Prostate gland (tissue), 2 donors: Measurements from ENCODE around the gene FBXW12. TPM values are rescaled to one million over a fixed set of nuclear protein-coding genes. Genes with fewer than 3 reads are reported as not detected.
"Not testable (repeated sequence)": the region's sequence is repeated elsewhere in the genome, so short reads cannot be mapped to it uniquely, and the experiment has no call there.

Experiments used
- DNase-seq: peaks from one replicate; pipeline ENCODE4 v3.0.0-alpha.2; 2019; ENCODE audit warnings: low spot score
- H3K27ac ChIP-seq, 2 donors: fragments of 200-600 bp; sonication (generic); 2 replicates each; pipeline ENCODE4 v1.5.1; 2017 to 2019
- H3K27me3 ChIP-seq: fragments of 200-600 bp; sonication (generic); replicated peaks from 2 replicates; pipeline ENCODE4 v1.5.1; 2019; ENCODE audit not compliant: insufficient read depth
- H3K36me3 ChIP-seq, 2 donors: fragments of 200-600 bp; sonication (generic); 1 replicate in 1 of 2; 2 replicates in 1 of 2; pipeline versions ENCODE4 v1.5.1 to v1.8.1; 2017 to 2019
- H3K4me1 ChIP-seq: fragments of 200-600 bp; sonication (generic); replicated peaks from 2 replicates; pipeline ENCODE4 v1.5.1; 2019
- H3K4me3 ChIP-seq, 2 donors: fragments of 200-600 bp; sonication (generic); 2 replicates each; pipeline ENCODE4 v1.5.1; 2017 to 2019
- H3K9me3 ChIP-seq: fragments of 200-600 bp; sonication (generic); 2 replicates; pipeline ENCODE4 v1.5.1; 2017
- POLR2A ChIP-seq: fragments of 450-650 bp; IDR thresholded peaks from one replicate; pipeline ENCODE4 v1.6.1; 2016; ENCODE audit warnings: antibody characterized with exemption, mild to moderate bottlenecking
- POLR2AphosphoS5 ChIP-seq: sonication (generic); formaldehyde crosslinking; IDR thresholded peaks from one replicate; pipeline ENCODE4 v1.6.1; 2017; ENCODE audit warnings: antibody characterized with exemption
- WGBS: methylation state at CpG from one replicate; pipeline ENCODE4 v1.1.5; 2018; 5-methylcytosine and 5-hydroxymethylcytosine counted together
- intact Hi-C: fragments of 100-400 bp; cut with DNase I; formaldehyde crosslinking; loops from one replicate; pipeline ENCODE4 v1.14.2; 2022
- total RNA-seq, 2 donors: library from RNA; depleted of rRNA; stranded (reverse); fragments of >200 nt; gene quantifications; one replicate each; pipeline ENCODE4 v1.1.0, GENCODE V29; 2016
- TF ChIP-seq, protein P1 (sequence below), 4 experiments: fragments of 200-600 bp in 2 of 4; fragments of 450-650 bp in 2 of 4; sonication (generic) in 2 of 4; IDR thresholded peaks; 1 replicate in 3 of 4; 2 replicates in 1 of 4; pipeline ENCODE4 v1.5.1; 2016 to 2019; ENCODE audit warnings: antibody characterized with exemption in 4 of 4, mild to moderate bottlenecking in 2 of 4, moderate library complexity in 2 of 4

The FBXW12 gene, protein sequence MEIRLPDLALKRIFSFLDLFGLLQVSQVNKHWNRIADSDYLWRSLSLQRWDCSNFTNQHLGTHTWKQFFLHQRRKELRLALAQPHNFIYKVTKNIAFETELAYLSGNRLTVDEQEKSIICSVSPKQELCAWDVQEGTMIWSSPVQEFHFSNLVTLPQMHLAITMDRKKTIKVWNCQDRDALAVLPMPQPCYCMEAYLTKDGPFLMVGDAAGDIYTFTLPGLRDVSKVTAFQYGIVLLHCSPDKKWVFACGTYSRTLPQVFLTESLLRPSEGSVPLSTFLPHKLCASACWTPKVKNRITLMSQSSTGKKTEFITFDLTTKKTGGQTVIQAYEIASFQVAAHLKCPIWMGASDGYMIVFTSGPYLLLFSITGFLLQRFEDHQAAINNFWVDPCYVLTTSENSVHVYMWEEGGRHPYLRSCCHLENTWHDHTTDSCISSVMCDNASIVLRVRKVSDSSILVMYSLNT
- under 1 TPM in 1 of 2 donors, not detected in 1; 0.68 TPM for total RNA-seq

DNA sequence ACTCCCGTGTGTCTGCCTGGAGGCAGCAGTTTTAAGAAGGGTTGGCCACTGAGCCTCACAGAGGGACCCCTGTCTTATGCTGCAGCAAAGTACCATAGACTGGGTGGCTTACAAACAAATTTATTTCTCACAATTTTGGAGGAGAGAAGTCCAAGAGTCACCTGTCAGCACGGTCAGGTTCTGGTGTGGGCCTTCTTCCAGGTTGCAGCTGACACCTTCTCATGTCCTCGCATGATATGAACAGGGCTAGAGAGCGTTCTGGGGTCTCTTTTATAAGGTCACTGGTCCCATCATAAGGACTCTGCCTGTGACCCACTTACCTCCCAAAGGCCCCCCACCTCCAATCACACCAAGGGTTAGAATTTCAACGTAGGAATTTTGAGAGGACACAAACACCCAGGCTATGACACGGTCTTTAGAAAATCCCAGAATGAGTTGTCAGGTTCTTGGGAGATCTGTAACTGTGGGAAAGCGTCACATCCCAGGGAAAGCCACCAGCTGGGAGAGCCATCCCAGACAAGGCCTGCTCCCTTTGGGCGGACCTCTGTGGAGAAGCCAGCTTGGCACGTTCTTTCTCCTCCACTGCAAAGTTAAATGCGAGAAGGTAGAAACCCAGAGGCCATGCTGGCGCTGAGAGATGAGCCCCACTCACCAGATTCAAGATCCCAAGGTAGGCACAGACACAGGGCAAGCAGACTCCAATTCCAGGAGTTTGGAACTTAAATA, at the start of gene FBXW12:
TSS of gene FBXW12 (plus strand) at position 569 of the 726 bp plus-strand sequence. CDS start 549 bp downstream, outside the sequence.
- no peaks in the 10 kb centered on the region for H3K27me3 ChIP-seq
- no peaks in the 10 kb centered on the region for H3K36me3 ChIP-seq
- no peak for TF ChIP-seq POLR2A
- TF ChIP-seq, protein P1, sequence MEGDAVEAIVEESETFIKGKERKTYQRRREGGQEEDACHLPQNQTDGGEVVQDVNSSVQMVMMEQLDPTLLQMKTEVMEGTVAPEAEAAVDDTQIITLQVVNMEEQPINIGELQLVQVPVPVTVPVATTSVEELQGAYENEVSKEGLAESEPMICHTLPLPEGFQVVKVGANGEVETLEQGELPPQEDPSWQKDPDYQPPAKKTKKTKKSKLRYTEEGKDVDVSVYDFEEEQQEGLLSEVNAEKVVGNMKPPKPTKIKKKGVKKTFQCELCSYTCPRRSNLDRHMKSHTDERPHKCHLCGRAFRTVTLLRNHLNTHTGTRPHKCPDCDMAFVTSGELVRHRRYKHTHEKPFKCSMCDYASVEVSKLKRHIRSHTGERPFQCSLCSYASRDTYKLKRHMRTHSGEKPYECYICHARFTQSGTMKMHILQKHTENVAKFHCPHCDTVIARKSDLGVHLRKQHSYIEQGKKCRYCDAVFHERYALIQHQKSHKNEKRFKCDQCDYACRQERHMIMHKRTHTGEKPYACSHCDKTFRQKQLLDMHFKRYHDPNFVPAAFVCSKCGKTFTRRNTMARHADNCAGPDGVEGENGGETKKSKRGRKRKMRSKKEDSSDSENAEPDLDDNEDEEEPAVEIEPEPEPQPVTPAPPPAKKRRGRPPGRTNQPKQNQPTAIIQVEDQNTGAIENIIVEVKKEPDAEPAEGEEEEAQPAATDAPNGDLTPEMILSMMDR (IDR thresholded peaks at IDR 0.05): no peak
- no peak for TF ChIP-seq POLR2AphosphoS5
- no peaks in the 10 kb centered on the region for H3K9me3 ChIP-seq
- no peaks in the 10 kb centered on the region for H3K4me1 ChIP-seq
- no peak within 1 kb of the TSS for H3K4me3 ChIP-seq
- no peak for DNase-seq
- WGBS: 92% methylated on average over 11 of the region's 11 CpGs
- H3K27ac ChIP-seq: no peak within 1 kb of the TSS
- intact Hi-C loops: no loop called here

DNA sequence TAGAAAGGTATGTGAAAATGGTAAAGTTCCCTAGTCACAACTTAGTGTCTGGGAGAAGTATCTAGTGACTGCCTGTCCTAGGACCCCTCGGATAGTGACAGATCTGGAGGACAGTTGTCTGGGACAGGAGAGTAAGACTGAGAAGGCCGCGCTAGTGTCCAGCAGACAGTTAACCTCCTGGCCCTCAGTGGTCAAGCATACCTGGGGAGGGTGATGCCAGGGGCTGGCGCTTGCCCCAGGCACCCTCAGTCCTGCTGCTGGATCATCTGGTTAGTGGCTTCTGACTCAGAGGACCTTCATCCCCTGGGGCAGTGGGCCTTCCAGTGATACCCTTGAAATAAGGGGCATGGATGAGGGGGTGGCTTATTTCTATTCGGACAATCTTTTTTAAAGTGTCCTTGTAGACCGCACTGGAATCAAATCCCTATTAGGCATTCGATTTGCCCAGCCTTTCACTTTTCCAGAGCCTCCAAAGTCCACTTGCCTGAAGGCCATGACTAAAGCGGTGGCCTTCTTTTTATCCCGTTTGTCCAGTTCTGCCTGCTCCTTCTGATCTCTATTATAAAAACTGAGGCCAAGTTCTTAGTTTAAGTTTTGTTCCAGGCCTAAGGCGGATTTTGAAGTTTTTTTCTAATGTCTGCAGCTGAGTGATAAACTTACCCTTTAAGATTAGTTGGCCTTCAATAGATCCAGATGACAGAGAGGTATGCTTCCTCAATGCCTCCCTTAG, 40.1 kb upstream of the FBXW12 start:
- DNase-seq, H3K4me1 ChIP-seq, H3K27me3 ChIP-seq, H3K4me3 ChIP-seq, H3K9me3 ChIP-seq, H3K27ac ChIP-seq, H3K36me3 ChIP-seq, intact Hi-C loops: not testable (repeated sequence)
- 86% methylated on average over 10 of the region's 10 CpGs for WGBS

DNA sequence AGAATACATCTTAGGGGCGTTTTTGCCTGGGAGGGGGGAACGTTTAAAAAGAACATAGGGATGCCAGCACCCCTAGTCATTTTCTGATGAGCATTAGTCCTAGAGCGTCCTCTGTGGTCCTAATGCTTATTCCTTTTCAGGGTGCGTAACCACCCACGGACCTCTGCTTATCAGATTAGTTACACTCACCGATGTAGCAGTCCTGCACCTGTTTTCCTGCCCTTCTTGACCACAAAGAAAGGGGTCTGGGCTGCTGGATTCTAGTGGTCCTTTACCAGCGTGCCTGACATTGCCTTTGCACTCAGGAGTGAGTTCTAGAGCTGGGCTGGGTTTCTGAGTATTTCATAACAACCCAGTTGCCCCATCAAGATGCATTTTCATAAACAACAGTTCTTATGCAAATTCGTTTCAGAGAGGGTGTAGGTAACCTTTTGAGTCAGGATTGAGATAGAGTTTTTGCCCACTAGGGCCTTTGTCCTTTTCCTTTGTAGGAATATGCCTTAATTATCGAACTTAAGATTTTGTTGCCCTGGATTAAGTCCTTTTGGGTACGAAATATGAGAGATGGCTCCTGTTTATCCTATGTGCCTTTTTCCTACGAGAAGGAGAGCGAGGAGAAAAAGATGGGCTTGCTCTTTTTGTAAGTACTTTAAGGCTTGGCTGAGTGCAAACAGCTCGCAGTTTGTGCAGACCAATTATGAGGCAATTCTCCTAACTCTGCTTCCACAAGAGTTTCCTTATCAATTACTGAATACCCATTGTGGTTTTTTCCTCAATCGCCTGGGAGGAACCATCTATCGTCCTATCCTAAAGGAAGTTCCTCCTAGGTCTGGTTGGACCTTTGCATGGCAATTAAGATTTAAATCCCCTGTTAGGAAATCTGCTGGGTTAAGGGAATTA, 38.4 kb upstream of the FBXW12 start, which contains the start of gene SPINK8:
TSS of gene SPINK8 (minus strand) at position 316 of the 900 bp plus-strand sequence. CDS start 5,320 bp downstream, outside the sequence.
- H3K4me1 ChIP-seq, H3K4me3 ChIP-seq, H3K9me3 ChIP-seq, intact Hi-C loops, H3K27ac ChIP-seq, DNase-seq, H3K36me3 ChIP-seq, H3K27me3 ChIP-seq: not testable (repeated sequence)
- 75% methylated on average over 15 of the region's 15 CpGs for WGBS

DNA sequence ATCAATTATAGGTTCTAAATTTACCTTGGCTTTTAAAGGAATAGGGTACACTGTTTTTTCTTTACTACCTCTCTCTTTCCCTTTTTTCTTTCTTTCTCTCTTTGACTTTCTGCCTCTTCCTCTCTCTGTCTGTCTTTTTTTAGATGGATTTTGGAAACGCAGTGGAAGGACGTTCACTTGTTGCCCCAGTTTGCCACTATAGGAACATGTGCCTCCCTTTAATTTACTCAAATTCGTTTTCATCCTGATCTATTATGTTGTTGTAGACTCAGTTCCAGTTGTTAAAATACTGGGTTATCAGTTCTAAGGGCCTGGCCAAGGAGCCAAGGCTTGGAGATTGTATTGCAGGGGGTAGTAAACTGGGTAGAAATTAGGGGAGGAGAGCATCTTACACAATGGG, 37.4 kb upstream of the FBXW12 start:
- no peak for DNase-seq
- Histone ChIP-seq H3K36me3 (no peaks in the 10 kb centered on the region), H3K27me3 (no peaks in the 10 kb centered on the region), H3K4me1 (no peaks in the 10 kb centered on the region), H3K4me3 (no peak overlapping the region), H3K27ac (no peak overlapping the region), H3K9me3 (no peaks in the 10 kb centered on the region)
- TF ChIP-seq, protein P1 (IDR thresholded peaks at IDR 0.05): no peak
- TF ChIP-seq POLR2AphosphoS5 (no peak), POLR2A (no peak)
- intact Hi-C loops: no loop called here
- 85% methylated on average over 3 of the region's 3 CpGs for WGBS

DNA sequence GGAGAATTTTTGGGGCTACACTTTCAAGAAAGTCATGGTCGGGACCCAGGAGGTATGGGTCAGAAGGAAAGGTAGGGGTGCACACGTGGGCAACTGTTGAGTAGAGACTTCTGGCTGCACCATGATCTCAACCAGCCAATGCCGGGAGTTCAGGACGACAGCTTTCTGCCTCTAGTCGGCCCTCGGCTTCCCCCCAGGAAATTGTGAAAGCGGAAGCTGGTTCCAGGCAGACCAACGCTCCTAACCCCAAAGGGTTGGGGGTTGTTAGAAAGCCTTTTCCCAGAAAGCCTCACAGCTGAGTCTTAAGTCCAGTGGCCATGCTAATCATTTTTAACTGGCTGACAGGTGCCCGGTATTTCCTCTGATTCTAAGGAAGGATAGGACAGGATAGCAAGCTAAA, 36.7 kb upstream of the FBXW12 start:
- H3K27ac ChIP-seq, DNase-seq, H3K4me3 ChIP-seq, H3K36me3 ChIP-seq, H3K4me1 ChIP-seq, intact Hi-C loops, H3K9me3 ChIP-seq, H3K27me3 ChIP-seq: not testable (repeated sequence)
- 79% methylated on average over 9 of the region's 9 CpGs for WGBS

DNA sequence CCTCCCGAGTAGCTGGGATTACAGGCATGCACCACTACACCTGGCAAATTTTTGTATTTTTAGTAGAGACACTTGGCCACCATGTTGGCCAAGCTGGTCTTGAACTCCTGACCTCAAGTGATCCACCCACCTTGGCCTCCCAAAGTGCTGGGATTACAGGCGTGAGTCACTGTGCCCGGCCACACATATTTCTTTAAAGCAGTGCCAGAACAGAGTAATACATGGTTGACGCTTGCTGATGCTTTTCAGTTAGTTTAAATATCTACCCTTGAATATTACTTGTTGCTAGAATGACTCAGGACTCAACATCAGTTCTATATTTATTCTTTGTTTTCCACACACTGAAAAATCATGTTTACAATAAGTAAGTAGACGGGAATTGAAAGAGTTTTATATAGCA, 34.5 kb upstream of the FBXW12 start:
- H3K9me3 ChIP-seq, H3K36me3 ChIP-seq, H3K27ac ChIP-seq, H3K27me3 ChIP-seq, H3K4me3 ChIP-seq, DNase-seq, H3K4me1 ChIP-seq, intact Hi-C loops: not testable (repeated sequence)
- 83% methylated on average over 5 of the region's 5 CpGs for WGBS
